Ectodermal cell (in vitro differentiated cells): Measurements from ENCODE around the gene PDLIM1.
A peak's percentile ranks its signal among the peaks of the same experiment; 100 is the strongest.

Source experiments
- H3K27ac ChIP-seq: 2 replicates; pipeline ENCODE4 v1.7.0; 2013; ENCODE audit warnings: mild to moderate bottlenecking, low read depth, low read length; ENCODE audit not compliant: insufficient read depth, poor library complexity, severe bottlenecking
- H3K27me3 ChIP-seq: 2 replicates; pipeline ENCODE4 v1.7.0; 2013; ENCODE audit warnings: mild to moderate bottlenecking, low read length; ENCODE audit not compliant: insufficient read depth, control insufficient read depth, poor library complexity, severe bottlenecking
- H3K36me3 ChIP-seq: one replicate; pipeline ENCODE4 v1.7.0; 2013; ENCODE audit warnings: low read length; ENCODE audit not compliant: control insufficient read depth, insufficient read depth
- H3K4me1 ChIP-seq: one replicate; pipeline ENCODE4 v1.7.0; 2013; ENCODE audit warnings: low read length; ENCODE audit not compliant: control insufficient read depth, insufficient read depth
- H3K4me3 ChIP-seq: 2 replicates; pipeline ENCODE4 v1.7.0; 2013; ENCODE audit warnings: low read depth, low read length, control low read depth; ENCODE audit not compliant: insufficient read depth
- H3K9me3 ChIP-seq: 2 replicates; pipeline ENCODE4 v1.7.0; 2013; ENCODE audit warnings: mild to moderate bottlenecking, low read length, moderate library complexity; ENCODE audit not compliant: control insufficient read depth
- WGBS, 2 experiments: methylation state at CpG; one replicate each; pipeline ENCODE4 v1.1.7; 2013; ENCODE audit warnings: missing lambda C conversion rate in 2 of 2; 5-methylcytosine and 5-hydroxymethylcytosine counted together

PDLIM1 gene

GRCh38 chr10:95303950-95304349 is 13.1 kb upstream of the PDLIM1 start:
- Histone ChIP-seq H3K4me3 (no peak overlapping the region), H3K27ac (no peak overlapping the region), H3K27me3 (no peaks in the 10 kb centered on the region), H3K36me3 (no peaks in the 10 kb centered on the region), H3K9me3 (no peaks in the 10 kb centered on the region), H3K4me1 (peaks cover 13% of the 10 kb centered on the region)
- 93 to 95% methylated on average over 1 of the region's 1 CpG for WGBS, 2 experiments

- H3K27me3 ChIP-seq, result no peaks in the 10 kb centered on the region
- WGBS, 2 experiments, result 91 to 92% methylated on average over 8 of the region's 8 CpGs
- H3K36me3 ChIP-seq, result no peaks in the 10 kb centered on the region
- no peak overlapping the region for H3K4me3 ChIP-seq
- H3K4me1 ChIP-seq, result peaks cover 13% of the 10 kb centered on the region
- H3K9me3 ChIP-seq, result no peaks in the 10 kb centered on the region
- H3K27ac ChIP-seq, result no peak overlapping the region
Measured at GRCh38 chr10:95303535-95303934, 12.7 kb upstream of the PDLIM1 start.

GRCh38 chr10:95300022-95300539 is 9.3 kb upstream of the PDLIM1 start:
- no peaks in the 10 kb centered on the region for H3K9me3 ChIP-seq
- 96 to 97% methylated on average over 3 of the region's 3 CpGs for WGBS, 2 experiments
- H3K4me3 ChIP-seq, result no peak overlapping the region
- H3K27ac ChIP-seq, result no peak overlapping the region
- peaks cover 13% of the 10 kb centered on the region for H3K4me1 ChIP-seq
- peaks cover 6% of the 10 kb centered on the region for H3K27me3 ChIP-seq
- no peaks in the 10 kb centered on the region for H3K36me3 ChIP-seq

GRCh38 chr10:95297402-95297801 is 6.6 kb upstream of the PDLIM1 start:
- H3K27ac ChIP-seq, result no peak overlapping the region
- no peaks in the 10 kb centered on the region for H3K4me1 ChIP-seq
- H3K4me3 ChIP-seq, result no peak overlapping the region
- no peaks in the 10 kb centered on the region for H3K36me3 ChIP-seq
- peaks cover 11% of the 10 kb centered on the region for H3K27me3 ChIP-seq
- WGBS, 2 experiments, result 91 to 98% methylated on average over 3 of the region's 3 CpGs
- H3K9me3 ChIP-seq, result no peaks in the 10 kb centered on the region

GRCh38 chr10:95296764-95297163 is 6.0 kb upstream of the PDLIM1 start:
- Histone ChIP-seq H3K4me3 (no peak overlapping the region), H3K27me3 (peaks cover 14% of the 10 kb centered on the region), H3K4me1 (no peaks in the 10 kb centered on the region), H3K27ac (no peak overlapping the region), H3K9me3 (no peaks in the 10 kb centered on the region), H3K36me3 (no peaks in the 10 kb centered on the region)
- WGBS, 2 experiments, result 95 to 97% methylated on average over 4 of the region's 4 CpGs

GRCh38 chr10:95295031-95295755 is 4.4 kb upstream of the PDLIM1 start:
- no peaks in the 10 kb centered on the region for H3K4me1 ChIP-seq
- H3K36me3 ChIP-seq, result no peaks in the 10 kb centered on the region
- WGBS, 2 experiments, result 80 to 81% methylated on average over 39 of the region's 39 CpGs
- no peaks in the 10 kb centered on the region for H3K9me3 ChIP-seq
- H3K27me3 ChIP-seq, result peaks cover 28% of the 10 kb centered on the region
- H3K27ac ChIP-seq, result no peak overlapping the region
- H3K4me3 ChIP-seq, result no peak overlapping the region

GRCh38 chr10:95293631-95294030 is 2.8 kb upstream of the PDLIM1 start:
- H3K4me1 ChIP-seq, result peaks cover 11% of the 10 kb centered on the region
- no peak overlapping the region for H3K27ac ChIP-seq
- H3K36me3 ChIP-seq, result no peaks in the 10 kb centered on the region
- WGBS, 2 experiments, result 85 to 100% methylated on average over 2 to 3 of the region's 3 CpGs
- peaks cover 39% of the 10 kb centered on the region for H3K27me3 ChIP-seq
- no peak overlapping the region for H3K4me3 ChIP-seq
- H3K9me3 ChIP-seq, result no peaks in the 10 kb centered on the region

GRCh38 chr10:95291365-95292039 is 699 bp upstream of the PDLIM1 start:
- Histone ChIP-seq H3K36me3 (no peaks in the 10 kb centered on the region), H3K4me3 (peak overlapping the region; percentile 79), H3K27me3 (peaks cover 39% of the 10 kb centered on the region), H3K9me3 (no peaks in the 10 kb centered on the region), H3K27ac (no peak overlapping the region), H3K4me1 (peaks cover 11% of the 10 kb centered on the region)
- 65% methylated on average over 19 of the region's 19 CpGs for WGBS, 2 experiments

GRCh38 chr10:95289921-95290421 is 832 bp downstream of the PDLIM1 start:
- Histone ChIP-seq H3K27me3 (peaks cover 32% of the 10 kb centered on the region), H3K27ac (no peak overlapping the region)
- WGBS, 2 experiments, result 2% methylated on average over 12 to 14 of the region's 14 CpGs

More at GRCh38 chr10:95289921-95290421, 832 bp downstream of the PDLIM1 start:
- H3K4me1 ChIP-seq, result peaks cover 11% of the 10 kb centered on the region
- H3K4me3 ChIP-seq, result peak overlapping the region; percentile 79
- H3K9me3 ChIP-seq, result no peaks in the 10 kb centered on the region
- H3K36me3 ChIP-seq, result no peaks in the 10 kb centered on the region
